ENCODE data around the gene ZMIZ1.

ZMIZ1 gene

DNA sequence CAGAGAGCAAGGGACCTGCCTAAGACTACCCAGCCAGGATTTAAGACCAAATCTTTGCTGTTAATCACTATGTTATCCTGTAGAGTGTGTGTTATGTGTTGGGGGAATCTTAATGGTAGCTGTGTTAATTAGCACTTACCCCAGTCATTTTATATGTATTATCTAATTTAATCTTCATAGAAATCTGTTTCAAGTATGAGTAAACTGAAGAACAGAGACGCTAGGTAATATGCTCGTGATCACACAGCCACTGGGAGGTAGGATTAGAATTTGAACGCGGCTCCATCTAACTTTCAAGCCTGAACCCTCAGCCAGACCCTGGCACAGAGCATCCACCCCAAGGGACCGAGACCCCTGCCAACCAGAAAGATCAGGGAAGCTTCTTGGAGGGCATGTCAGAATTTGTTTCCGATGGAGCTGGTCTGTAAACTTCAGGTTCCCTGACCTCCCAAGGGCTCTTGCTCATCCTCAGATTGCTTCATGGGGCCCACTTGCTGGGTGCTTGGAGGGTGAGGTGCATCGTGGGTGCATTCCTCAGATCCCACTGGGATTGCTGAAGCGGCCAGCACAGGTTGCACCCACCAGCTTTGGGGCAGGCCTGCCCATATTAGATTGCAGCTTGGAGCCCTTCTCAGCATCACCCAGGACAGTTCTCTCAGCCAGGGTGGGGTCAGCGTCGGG is 105.0 kb downstream of the ZMIZ1 start:
- no peak for DNase-seq (ENCODE audit: low read depth in 2 of 2)

DNA sequence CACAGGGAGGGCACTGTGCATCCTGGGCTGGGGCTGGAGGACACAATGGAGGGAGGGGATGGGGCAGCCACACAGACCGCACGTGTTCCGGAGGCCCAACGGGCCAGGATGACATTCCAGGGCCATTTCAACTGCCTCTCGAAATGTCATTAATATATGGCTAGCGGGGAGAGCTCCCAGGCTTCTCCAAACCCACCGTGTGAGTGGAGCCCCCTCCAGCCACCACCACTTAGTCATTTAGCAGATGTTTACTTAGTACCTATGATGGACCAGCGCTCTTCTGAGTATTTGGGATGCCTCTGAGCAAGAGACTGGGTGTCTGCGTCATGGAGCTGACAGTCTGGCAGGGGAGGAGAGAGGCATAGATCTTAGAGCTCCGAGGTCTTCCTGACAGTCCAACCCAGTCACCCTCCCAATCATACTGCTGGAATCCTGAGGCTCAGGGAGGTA is 107.3 kb downstream of the ZMIZ1 start:
- DNase-seq (ENCODE audit: low read depth in 2 of 2) = no peak

DNA sequence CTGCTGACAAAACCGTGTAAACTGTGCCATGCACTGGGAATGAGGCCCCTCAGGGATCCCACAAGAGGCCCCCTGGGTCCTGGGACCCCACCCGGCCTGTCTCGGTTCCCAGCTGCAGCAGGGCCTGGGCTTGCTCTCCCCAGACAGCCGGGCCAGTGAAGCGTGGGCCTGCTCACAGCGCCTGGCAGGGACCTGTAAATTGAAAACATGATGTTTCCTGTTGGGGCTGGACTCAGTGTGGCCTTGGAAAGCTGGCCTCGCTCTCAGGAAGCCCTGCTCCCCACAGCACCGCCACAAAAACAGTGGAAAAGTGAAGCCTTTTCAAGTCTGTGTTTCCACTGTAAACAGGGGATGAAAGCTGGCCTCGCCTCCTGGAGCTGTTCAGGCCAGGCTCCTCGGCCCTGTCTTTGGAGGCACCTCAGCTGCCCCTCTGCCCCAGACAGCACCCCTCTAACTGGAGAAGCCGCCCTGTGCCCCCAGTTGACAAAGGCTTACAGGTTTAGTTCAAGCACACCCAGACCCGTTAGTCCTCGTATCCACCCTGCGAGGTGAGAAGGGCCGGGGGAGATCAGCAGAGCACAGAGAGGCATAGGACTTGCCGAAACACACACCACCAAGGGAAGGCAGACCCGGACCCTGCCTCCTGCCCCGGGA is 108.3 kb downstream of the ZMIZ1 start:
- DNase-seq (ENCODE audit: low read depth in 2 of 2) = no peak

DNA sequence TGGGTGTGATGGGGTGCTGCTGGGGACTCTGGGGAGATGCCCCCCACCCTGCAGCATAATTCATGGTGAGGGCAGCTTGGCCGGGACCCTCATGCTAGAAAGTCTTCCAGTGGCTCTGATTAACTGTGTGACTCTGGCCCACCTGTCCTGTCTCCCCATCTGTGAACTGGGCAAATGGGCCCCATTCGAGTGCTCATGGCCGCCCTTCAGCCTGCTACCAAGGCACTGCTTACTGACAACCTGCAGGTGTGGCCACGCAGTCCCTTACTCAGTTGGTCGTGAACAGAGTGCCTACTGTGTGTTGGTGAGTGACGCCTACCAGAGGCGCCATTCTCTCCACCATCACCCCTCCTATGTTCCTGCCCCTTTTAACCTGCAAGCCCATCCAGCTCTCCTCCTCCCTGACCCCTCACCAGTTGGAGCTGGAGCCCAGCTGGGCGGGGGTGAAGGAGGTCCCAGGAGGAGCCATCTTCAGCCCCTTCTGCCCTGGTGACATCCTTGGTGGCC is 109.4 kb downstream of the ZMIZ1 start:
- DNase-seq (ENCODE audit: low read depth in 2 of 2) = no peak

DNA sequence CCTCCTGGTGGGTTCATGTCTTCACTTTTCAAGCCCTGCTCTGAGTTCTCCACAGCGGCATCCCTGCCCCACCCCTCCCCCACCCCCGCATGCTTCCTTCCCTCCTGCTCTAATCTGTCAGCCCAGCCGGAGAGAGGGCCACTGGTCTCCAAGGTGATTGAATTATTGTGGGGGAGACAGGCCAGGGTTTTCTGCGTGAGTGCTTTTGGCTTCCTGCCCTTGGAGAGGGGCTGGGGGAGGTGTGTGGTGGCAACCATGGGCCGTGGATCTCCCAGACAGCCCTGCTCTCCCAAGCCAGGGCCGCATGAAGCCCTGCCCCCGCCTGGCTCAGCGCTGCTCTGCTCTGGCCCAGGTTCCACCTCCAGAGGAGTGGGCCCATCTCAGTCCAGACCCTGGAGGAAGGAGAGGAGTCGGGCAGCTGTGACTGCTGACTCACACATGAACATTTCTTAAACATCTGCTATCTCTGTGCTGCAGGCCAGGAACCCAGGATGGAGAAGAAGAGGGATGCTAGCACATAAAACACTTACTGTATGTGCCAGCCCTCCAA is 109.9 kb downstream of the ZMIZ1 start:
- no peak for DNase-seq (ENCODE audit: low read depth in 2 of 2)

DNA sequence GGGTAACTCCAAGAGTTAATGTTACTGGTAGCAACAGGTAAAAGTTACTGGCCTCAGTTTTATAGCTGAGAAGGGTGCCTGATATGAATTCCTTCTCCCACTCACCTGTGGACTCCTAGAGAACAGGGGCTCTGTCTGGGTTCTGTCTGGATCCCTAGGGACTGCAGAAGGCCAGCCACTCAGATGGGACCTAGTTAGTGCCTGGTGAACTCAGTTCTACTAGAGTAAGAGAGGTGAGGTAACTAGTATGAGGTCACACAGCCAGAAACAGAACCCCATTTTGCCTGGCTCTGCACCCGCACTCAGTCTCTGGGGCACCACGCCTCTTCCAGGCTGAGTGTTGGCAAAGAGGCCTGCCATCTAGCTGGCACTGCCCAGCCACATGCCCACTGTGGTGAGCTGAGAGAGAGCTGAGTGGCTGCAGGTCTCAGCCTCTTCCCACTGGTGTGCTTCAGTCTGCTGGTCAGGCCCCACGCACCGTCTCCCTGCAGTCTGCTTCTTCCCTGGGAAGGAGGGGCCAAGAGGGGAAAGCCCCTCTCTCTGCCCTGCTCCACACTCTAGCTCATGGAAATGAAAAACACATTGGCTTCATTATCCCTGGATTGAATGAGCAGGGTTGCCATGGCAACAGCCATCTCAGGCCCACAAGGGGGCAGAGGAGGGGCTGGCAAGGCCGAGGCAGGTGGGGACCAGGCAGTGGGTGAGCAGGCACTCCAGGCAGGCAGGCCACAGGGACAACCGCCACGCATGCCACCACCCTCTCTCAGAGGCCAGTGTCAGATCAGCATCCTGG is 110.6 kb downstream of the ZMIZ1 start:
- DNase-seq (ENCODE audit: low read depth in 2 of 2) = no peak

DNA sequence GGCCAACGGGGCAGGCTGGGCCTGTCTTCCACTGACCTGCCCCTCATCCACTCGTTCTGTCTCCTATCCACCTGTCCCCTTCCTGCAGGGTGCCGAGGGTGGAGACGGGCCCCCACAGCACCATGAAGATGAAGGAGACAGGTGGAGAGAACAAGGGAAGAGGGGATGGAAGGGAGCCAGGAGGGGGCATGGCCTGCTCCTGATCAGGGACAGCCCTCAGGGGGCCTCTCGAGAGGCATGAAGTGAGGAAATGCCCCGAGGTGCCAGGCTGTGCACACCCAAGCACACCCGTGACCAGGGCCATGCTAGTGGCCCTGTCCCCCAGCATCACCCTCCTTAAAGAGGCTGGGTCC is 111.2 kb downstream of the ZMIZ1 start:
- DNase-seq (ENCODE audit: low read depth in 2 of 2) = no peak

DNA sequence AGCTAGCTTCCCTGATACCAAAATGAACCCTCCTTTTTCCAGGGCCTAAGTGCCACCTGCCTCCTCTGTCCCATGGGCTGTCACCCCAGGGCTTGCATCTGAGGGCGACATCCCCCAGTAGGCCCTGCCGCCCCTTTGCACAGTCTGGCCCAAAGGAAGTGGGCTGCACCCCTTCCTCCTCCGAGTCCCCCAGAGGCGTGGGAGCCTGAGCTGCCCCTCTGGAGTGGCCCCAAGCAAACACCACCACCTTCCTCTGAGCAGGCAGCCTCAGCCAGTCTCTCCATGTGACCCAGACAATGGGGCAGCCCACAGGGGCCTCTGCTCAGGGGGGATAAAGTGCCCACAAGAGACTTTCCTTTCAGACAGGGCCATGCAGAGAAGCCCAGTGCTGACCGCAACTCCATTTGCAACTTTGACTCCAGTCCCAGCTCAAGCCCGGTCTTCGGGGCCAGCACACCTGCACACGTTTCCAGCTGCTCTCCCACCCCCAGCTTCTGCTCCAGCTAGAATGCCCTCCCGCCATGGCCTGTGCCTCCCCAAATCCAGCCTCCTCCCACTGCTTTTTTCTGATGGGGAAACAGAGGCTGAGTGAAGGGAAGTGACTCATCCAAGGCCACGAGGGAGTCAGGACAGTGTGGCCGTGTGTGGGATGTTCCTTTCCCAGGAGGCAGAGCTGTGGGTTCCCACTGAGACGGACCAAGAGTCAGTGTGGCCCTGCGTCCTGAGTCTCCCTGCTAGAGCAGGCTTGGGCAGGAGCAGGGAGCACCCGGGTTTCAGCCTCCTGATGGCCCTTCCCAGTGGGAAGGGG is 111.9 kb downstream of the ZMIZ1 start:
- DNase-seq (ENCODE audit: low read depth in 2 of 2) = no peak

DNA sequence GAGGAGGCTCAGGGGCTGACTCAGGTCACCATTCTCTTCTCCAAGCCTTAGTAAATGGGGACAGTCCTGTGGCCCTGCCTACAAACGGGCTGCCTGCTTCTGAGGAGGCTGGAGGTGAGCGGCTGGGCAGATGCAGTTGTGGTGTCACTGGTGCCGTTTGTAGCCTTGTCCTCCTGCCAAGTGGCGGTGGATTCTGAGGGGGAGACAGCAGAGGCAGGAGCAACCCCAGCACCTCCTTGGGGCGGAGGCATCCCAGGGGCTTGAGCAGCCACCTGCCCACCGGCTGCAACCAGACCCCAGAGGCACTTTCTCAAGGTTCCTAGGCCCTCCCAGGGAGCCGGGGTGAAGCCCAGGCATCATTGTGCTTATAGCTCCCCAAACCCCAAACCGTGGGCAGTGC is 112.5 kb downstream of the ZMIZ1 start:
- DNase-seq (ENCODE audit: low read depth in 2 of 2) = no peak

DNA sequence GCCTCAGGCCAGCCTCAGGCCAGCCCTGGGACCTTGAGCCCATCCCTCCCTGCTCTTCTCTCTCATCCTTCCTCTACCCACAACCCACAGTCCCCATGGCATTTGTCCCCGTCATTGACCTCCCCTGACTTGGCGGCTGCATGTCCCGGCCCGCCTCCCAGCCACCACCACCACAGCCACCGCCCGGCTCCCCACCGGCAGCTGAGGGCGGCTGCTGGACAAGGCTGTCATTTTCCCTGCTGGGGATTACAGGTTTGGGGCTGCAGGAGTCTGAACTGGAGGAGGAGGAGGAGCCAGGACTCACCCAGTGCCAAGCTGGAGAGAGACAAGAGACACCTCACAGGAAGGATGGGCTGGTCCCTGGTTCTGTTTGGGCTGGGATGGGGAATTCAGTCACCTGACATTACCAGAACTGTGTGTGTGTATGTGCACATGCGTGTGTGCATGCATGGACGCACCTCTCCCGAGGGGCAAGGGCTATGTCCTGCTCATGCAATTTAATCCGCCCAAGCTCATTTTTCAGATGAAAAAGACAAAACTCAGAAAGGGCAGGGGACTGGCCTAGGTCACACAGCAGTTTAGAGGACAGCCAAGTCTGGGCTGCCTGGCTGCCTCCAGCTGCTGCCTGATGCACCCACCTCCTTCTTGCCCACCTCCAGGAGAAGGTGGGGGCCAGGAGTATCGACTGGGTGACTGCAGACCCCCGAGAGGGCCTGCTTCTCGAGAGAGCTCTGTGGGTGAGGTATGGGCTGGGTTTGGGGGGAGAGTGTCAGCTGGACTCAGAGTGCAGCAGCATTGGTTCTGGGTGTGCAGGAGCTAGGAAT is 113.1 kb downstream of the ZMIZ1 start:
- no peak for DNase-seq (ENCODE audit: low read depth in 2 of 2)

DNA sequence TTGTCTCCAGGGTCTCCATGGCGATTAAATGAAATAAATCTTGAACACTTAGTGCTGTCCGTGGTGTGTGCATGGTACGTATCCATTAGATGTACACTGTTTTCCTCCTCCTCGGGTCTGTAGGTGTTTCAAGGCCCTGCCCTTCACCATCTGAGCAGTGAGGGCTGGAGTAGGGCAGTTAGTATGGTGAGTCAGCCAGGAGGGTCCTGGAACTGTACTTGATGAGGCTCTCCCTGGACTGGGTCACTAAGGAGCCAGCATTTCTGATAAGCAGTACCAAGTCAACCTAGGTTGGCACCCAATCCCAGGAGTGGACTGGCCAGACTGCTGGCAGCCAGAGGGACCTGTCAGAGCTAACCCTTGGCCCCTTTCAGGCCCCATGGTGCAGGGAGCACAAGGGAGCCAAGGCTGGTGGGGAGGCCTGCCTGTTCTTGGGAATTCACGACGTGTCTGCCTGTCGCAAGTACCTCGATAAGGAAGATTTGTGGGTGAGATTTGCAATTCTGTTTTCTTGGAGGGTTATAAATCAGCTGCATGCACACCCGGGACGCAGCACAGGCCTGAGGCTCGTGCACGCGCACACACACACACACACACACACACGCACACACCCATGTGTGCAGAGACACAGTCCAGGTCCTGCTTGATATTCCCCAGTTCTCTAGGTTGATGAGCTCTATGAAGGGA is 114.2 kb downstream of the ZMIZ1 start:
- no peak for DNase-seq (ENCODE audit: low read depth in 2 of 2)

DNA sequence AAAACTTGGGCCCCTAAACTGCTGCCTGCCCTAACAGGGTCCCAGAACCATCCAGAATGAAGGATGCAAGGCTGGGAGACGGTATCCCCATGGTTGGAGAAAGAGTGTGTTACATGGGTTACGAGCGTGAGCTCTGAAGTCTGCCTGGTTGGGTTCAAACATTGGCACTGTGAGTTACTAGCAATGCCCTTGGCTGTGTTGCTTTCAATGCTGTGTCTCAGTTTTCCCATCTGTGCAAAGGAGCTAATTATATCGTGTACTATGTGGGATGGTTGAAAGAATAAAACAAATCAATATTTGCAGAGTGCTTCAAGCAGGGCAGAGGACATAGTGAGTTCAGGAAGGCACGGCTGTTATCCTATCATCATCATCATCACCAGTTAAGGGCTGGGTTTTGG is 114.7 kb downstream of the ZMIZ1 start:
- DNase-seq (ENCODE audit: low read depth in 2 of 2) = no peak

DNA sequence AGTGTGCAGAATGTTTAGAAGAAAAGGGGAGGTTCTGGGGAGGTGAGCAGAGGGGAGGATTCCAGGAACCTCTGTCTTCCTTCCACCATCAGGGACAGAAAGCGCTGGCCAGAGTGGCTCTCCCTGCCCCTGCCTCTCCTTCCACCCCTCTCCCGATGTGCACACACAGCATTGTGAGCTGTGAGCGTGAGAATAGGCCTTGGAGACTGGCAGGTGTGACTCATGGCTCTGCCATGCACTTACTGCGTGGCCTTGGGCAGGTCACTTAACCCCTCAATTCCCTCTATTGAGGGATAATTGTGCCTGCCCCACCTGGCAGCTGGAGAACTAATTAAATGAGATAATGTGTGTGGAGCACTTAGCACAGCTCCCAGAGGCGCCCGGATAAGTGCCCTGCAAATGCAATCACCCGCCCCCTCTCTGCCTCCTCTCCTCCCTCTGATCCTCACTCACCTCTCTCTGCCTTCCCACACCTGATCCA is 115.4 kb downstream of the ZMIZ1 start:
- DNase-seq (ENCODE audit: low read depth in 2 of 2) = no peak

DNA sequence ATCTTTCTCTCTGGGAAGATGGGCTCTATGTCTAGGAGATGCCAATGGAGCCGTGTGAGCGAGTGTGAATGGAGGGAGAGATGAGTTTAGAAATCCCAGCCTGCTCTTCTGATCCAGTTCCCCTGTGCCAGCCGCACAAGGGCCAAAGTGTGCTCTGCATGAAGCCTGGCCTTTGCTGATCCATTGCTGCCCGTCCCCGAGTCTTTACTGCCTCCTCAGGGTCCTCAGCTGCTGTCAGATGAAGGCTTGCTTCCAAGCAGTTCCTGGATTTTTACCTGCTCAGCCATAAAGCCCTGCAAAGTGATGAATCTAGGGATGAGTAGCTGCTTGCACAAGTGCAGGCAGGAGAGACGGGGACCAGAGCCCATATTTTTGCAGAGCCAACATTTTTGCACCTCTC is 115.9 kb downstream of the ZMIZ1 start:
- DNase-seq (ENCODE audit: low read depth in 2 of 2) = no peak

DNA sequence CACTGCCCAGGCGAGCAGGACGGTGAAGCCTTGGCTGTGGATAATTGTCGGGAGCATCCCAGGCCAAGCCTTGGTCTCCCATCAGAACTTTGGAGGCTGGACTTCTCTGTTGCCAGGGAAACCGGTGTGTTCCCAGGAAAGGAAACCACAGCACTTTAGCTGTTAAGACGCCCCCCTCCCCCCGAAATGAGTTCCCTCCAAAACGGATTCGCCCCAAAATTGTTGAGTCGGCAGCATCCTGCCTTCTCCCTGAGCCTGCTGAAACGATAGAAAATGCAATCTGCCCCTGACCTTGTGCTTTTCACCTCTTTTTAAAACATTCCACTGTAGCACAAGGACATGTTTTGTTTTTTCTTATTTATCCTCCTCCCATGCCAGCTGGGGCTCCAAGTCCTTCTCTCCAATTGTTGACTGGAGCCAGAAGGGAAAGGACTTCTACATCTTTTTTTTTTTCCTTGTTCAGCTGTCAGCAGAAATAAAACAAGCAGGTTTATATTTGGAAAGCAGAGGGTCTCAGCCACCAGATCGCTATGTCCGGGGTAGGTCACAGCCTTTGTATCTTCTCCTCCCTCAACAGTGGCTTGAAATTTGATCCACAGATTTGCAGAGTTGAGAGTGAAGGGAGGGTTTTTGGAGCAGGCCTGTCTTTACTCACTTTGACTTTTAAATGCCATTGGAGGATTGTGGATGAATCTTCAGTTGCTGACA is 116.5 kb downstream of the ZMIZ1 start:
- no peak for DNase-seq (ENCODE audit: low read depth in 2 of 2)

DNA sequence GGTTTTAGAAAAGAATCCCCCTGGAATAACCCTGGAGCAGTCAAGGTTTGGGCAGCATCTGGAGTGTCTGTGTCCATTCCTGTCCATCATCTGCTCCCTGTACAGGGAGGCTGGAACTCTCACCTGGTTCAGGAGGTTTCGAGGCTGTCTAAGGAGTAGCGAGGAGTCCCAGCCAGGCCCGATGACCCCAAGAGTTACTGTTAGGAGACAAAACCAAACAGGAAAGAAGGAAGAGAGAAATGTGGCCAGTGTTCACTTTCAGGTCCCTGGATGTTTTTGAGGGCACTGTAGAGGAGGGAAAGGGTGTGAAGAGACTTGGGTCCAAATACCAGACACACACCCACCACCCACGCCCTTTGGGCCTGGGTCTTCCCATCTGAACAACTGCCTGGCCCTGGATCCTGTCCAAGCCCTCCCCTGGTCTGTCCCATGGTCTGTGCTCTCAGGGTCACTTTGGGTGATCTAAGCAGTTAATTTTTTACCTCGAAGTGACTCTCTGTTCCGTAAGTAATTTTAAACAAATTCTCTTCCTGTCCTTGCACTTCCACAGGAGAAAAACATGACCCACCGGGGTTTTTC is 117.1 kb downstream of the ZMIZ1 start:
- DNase-seq (ENCODE audit: low read depth in 2 of 2) = no peak

DNA sequence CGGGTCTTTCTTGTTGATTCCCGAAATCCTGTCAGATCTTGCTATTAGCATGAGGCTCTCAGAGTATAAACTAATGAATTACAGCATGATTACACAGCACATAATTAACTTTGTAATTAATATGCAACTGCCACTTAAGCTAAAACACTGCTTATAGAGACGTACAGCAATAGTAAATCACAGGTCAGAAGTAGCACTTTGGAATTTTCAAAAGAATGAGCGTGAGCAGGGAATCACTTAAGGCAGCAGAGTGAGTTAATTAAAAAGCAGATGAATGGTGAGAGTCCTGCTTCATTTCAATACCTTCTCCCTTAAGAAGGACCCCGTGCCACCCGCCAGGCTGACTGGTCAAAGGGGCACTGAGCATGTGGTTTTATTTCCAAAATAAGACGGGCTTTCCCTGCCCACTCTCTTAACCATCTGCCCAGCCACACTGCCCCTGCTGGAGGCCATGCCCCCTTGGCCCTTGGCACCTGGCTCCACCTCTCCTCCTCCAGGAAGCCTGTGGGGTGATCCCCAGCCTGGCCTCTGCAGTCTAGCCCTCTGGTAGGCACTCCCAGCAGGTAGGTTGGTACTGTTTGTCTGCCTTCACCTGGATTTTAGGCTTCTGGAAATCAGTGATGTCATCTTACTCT is 117.8 kb downstream of the ZMIZ1 start:
- no peak for DNase-seq (ENCODE audit: low read depth in 2 of 2)

DNA sequence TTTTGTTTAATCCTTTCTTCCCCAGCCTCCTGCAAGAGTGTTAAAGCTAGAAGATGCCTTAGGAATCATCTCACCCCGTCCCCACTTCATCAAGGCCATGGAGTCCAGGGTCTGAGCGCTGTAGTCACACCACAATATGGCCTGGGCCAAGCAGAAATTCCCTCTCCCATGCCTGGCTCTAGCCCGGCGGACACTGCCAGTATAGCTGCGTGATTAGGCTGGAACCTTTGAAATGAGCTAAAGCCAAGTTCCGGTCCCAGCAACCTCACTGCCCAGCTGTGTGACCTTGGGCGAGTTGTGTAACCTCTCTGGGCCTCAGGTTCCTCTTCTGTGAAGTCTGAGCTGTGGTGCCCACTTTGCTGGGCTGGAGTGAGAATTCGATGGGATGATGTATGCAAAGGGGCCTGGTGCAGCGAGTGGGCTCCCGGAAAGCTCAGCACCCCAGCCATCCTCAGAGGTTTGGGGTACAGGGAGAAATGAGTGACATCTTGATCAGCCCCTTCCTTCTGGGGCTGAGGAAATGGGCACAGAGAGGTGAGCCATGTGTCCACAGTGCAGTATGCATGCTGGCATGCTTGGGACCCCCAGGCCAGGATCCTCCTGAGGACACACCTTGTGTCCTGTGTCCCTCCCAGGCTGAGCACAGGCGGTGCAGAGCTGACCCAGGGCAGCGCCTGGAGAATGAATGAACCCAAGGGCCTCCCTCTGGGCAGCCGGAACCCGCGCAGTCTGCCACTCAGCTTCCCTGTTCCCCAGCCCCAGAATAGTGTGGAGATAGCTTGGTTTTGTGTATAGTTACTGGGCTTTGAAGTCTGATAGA is 118.6 kb downstream of the ZMIZ1 start:
- DNase-seq (ENCODE audit: low read depth in 2 of 2) = no peak
